CD14-positive monocyte (primary cell): Measurements from ENCODE around the gene R3HDM1. TPM values are rescaled to one million over a fixed set of nuclear protein-coding genes. Genes with fewer than 3 reads are reported as not detected.
A peak's percentile ranks its signal among the peaks of the same experiment; 100 is the strongest.

Source experiments
- DNase-seq, 3 donors: peaks; one replicate each; pipeline ENCODE4 v3.0.0-alpha.2; 2011 to 2022
- H2AFZ ChIP-seq: 2 replicates; pipeline ENCODE4 v1.6.0; 2012; ENCODE audit warnings: mild to moderate bottlenecking, low read depth, low read length, inconsistent platforms; ENCODE audit not compliant: insufficient read depth, poor library complexity, severe bottlenecking
- H3K27ac ChIP-seq, 2 donors: 1 replicate in 1 of 2; 2 replicates in 1 of 2; pipeline ENCODE4 v1.5.1; 2012 to 2013; ENCODE audit warnings: low read length in 2 of 2, control low read depth in 1 of 2, inconsistent platforms in 1 of 2, low read depth in 1 of 2, mild to moderate bottlenecking in 1 of 2
- H3K27me3 ChIP-seq, 2 donors: one replicate each; pipeline versions ENCODE4 v1.6.0 to v1.6.1; 2011 to 2013; ENCODE audit warnings: low read length in 2 of 2; ENCODE audit not compliant: control insufficient read depth in 2 of 2, insufficient read depth in 2 of 2
- H3K36me3 ChIP-seq, 2 donors: replicated peaks in 1 of 2; 1 replicate in 1 of 2; 2 replicates in 1 of 2; pipeline versions ENCODE4 v1.5.1 to v1.6.1; 2012 to 2013; ENCODE audit warnings: low read length in 2 of 2, control low read depth in 1 of 2, inconsistent platforms in 1 of 2, mild to moderate bottlenecking in 1 of 2; ENCODE audit not compliant: insufficient read depth in 2 of 2, control insufficient read depth in 1 of 2
- H3K4me1 ChIP-seq, 2 donors: 1 replicate in 1 of 2; 2 replicates in 1 of 2; pipeline versions ENCODE4 v1.5.1 to v1.6.1; 2012 to 2013; ENCODE audit warnings: low read length in 2 of 2, control low read depth in 1 of 2, inconsistent platforms in 1 of 2, mild to moderate bottlenecking in 1 of 2, moderate library complexity in 1 of 2; ENCODE audit not compliant: insufficient read depth in 2 of 2, control insufficient read depth in 1 of 2
- H3K4me2 ChIP-seq: replicated peaks from 2 replicates; pipeline ENCODE3; 2012; ENCODE audit warnings: low read length, moderate library complexity, mild to moderate bottlenecking; ENCODE audit not compliant: poor library complexity, severe bottlenecking; ENCODE audit errors: extremely low read depth
- H3K4me3 ChIP-seq, 3 experiments: fragments of 200-600 bp in 1 of 3; sonication (generic) in 1 of 3; replicated peaks in 1 of 3; 1 replicate in 2 of 3; 2 replicates in 1 of 3; pipeline ENCODE4 v1.5.1; 2011 to 2013; ENCODE audit warnings: low read length in 3 of 3, mild to moderate bottlenecking in 3 of 3, control low read depth in 2 of 3, low read depth in 2 of 3, inconsistent platforms in 1 of 3, moderate library complexity in 1 of 3
- H3K79me2 ChIP-seq: 2 replicates; pipeline ENCODE4 v1.6.0; 2012; ENCODE audit warnings: mild to moderate bottlenecking, control low read depth, inconsistent platforms, low read length, moderate library complexity; ENCODE audit not compliant: insufficient read depth
- H3K9ac ChIP-seq: 2 replicates; pipeline ENCODE4 v1.6.0; 2017; ENCODE audit warnings: low read length, mild to moderate bottlenecking; ENCODE audit not compliant: insufficient read depth, poor library complexity, severe bottlenecking
- H3K9me3 ChIP-seq, 2 donors: replicated peaks in 1 of 2; 1 replicate in 1 of 2; 2 replicates in 1 of 2; pipeline versions ENCODE4 v1.5.1 to v1.6.1; 2012 to 2013; ENCODE audit warnings: low read length in 2 of 2, control low read depth in 1 of 2; ENCODE audit not compliant: control insufficient read depth in 1 of 2, insufficient read depth in 1 of 2
- H4K20me1 ChIP-seq: 2 replicates; pipeline ENCODE4 v1.6.0; 2012; ENCODE audit warnings: mild to moderate bottlenecking, low read length, control low read depth, moderate library complexity; ENCODE audit not compliant: insufficient read depth
- H3K27ac Mint-ChIP-seq, 7 donors: one replicate each; pipeline ENCODE4 v1.8.0; 2020; ENCODE audit warnings: mild to moderate bottlenecking in 7 of 7, mixed read lengths in 7 of 7, moderate library complexity in 6 of 7, inconsistent platforms in 2 of 7
- H3K27me3 Mint-ChIP-seq, 3 donors: one replicate each; pipeline ENCODE4 v1.8.0; 2021 to 2022; ENCODE audit warnings: low read depth in 3 of 3, mild to moderate bottlenecking in 3 of 3, mixed read lengths in 3 of 3, moderate library complexity in 3 of 3, inconsistent platforms in 1 of 3
- H3K36me3 Mint-ChIP-seq, 2 donors: one replicate each; pipeline ENCODE4 v1.8.0; 2020; ENCODE audit warnings: mixed read lengths in 2 of 2, inconsistent platforms in 1 of 2, mild to moderate bottlenecking in 1 of 2
- H3K4me1 Mint-ChIP-seq: one replicate; pipeline ENCODE4 v1.8.0; 2020; ENCODE audit warnings: mild to moderate bottlenecking, mixed read lengths
- H3K4me3 Mint-ChIP-seq, 2 donors: one replicate each; pipeline ENCODE4 v1.8.0; 2020; ENCODE audit warnings: mild to moderate bottlenecking in 2 of 2, mixed read lengths in 2 of 2, moderate library complexity in 1 of 2
- H3K9me3 Mint-ChIP-seq, 7 donors: one replicate each; pipeline ENCODE4 v1.8.0; 2020 to 2022; ENCODE audit warnings: mixed read lengths in 7 of 7, mild to moderate bottlenecking in 6 of 7, moderate library complexity in 6 of 7, inconsistent platforms in 2 of 7
- WGBS: methylation state at CpG from one replicate; pipeline ENCODE4 v1.1.5; 2013; ENCODE audit warnings: missing lambda C conversion rate; ENCODE audit not compliant: insufficient coverage; 5-methylcytosine and 5-hydroxymethylcytosine counted together
- intact Hi-C, 2 donors: fragments of 100-400 bp; cut with micrococcal nuclease; formaldehyde crosslinking; loops; one replicate each; pipeline versions ENCODE4 v1.15.0 to v1.15.1; 2023
- polyA plus RNA-seq, 3 donors: library from polyadenylated mRNA; depleted of rRNA in 1 of 3; unstranded in 2 of 3; stranded (reverse) in 1 of 3; fragments of 300-500 nt in 2 of 3; fragments of >200 nt in 1 of 3; fragmentation: Illumina TruSeq in 2 of 3; gene quantifications; 1 replicate in 2 of 3; 2 replicates in 1 of 3; pipeline ENCODE4 v1.2.3, GENCODE V29; 2012 to 2021
- TF ChIP-seq, protein P1 (sequence below): fragments of 200-600 bp; IDR thresholded peaks from one replicate; pipeline ENCODE4 v1.8.0; 2022; ENCODE audit warnings: antibody characterized with exemption, mild to moderate bottlenecking

The R3HDM1 gene
- polyA plus RNA-seq, 3 donors, result 5.4 to 24.5 (median 13.1) TPM

GRCh38 chr2:135490376-135490775, 40.9 kb upstream of the R3HDM1 start:
- Histone ChIP-seq H3K4me1 (no peaks in the 10 kb centered on the region), H3K79me2 (no peaks in the 10 kb centered on the region), H2AFZ (no peak overlapping the region), H4K20me1 (no peaks in the 10 kb centered on the region), H3K9me3 (peaks cover 7 to 16% of the 10 kb centered on the region in 2 donors), H3K4me3 (no peak overlapping the region), H3K27me3 (no peaks in the 10 kb centered on the region), H3K9ac (no peak overlapping the region), H3K27ac (no peak overlapping the region), H3K36me3 (no peaks in the 10 kb centered on the region), H3K4me2 (no peak overlapping the region)
- intact Hi-C loops, result no loop called here
- no peak for DNase-seq
- Mint-ChIP-seq H3K4me3 (no peak overlapping the region), H3K4me1 (peaks cover 10% of the 10 kb centered on the region), H3K9me3 (peaks cover 7 to 23% (median 13%) of the 10 kb centered on the region in 7 donors), H3K27ac (no peak overlapping the region), H3K27me3 (no peaks in the 10 kb centered on the region), H3K36me3 (peaks cover 2 to 19% of the 10 kb centered on the region in 2 donors)
- WGBS, result no CpG with 5 or more reads among the region's 1 CpG
- TF ChIP-seq, protein P1, sequence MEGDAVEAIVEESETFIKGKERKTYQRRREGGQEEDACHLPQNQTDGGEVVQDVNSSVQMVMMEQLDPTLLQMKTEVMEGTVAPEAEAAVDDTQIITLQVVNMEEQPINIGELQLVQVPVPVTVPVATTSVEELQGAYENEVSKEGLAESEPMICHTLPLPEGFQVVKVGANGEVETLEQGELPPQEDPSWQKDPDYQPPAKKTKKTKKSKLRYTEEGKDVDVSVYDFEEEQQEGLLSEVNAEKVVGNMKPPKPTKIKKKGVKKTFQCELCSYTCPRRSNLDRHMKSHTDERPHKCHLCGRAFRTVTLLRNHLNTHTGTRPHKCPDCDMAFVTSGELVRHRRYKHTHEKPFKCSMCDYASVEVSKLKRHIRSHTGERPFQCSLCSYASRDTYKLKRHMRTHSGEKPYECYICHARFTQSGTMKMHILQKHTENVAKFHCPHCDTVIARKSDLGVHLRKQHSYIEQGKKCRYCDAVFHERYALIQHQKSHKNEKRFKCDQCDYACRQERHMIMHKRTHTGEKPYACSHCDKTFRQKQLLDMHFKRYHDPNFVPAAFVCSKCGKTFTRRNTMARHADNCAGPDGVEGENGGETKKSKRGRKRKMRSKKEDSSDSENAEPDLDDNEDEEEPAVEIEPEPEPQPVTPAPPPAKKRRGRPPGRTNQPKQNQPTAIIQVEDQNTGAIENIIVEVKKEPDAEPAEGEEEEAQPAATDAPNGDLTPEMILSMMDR, result no peak

- Mint-ChIP-seq H3K27ac (peak overlapping the region in 1 of 7 donors; percentile 37), H3K4me3 (no peak overlapping the region), H3K9me3 (peaks cover 11 to 27% (median 21%) of the 10 kb centered on the region in 7 donors), H3K4me1 (peaks cover 10% of the 10 kb centered on the region), H3K36me3 (peaks cover 0 to 14% of the 10 kb centered on the region in 2 donors), H3K27me3 (no peaks in the 10 kb centered on the region)
- no CpG with 5 or more reads among the region's 1 CpG for WGBS
- no peaks in the 10 kb centered on the region for H4K20me1 ChIP-seq
- no peak overlapping the region for H3K27ac ChIP-seq
- H2AFZ ChIP-seq, result no peak overlapping the region
- no peak overlapping the region for H3K4me2 ChIP-seq
- no peak for DNase-seq
- no peak overlapping the region for H3K9ac ChIP-seq
- intact Hi-C loops, result no loop called here
- H3K27me3 ChIP-seq, result no peaks in the 10 kb centered on the region
- TF ChIP-seq, protein P1, result no peak
- no peaks in the 10 kb centered on the region for H3K79me2 ChIP-seq
- H3K36me3 ChIP-seq, result peaks cover 0 to 2% of the 10 kb centered on the region in 2 donors
- H3K4me1 ChIP-seq, result no peaks in the 10 kb centered on the region
- no peak overlapping the region for H3K4me3 ChIP-seq
- H3K9me3 ChIP-seq, result peaks cover 14 to 20% of the 10 kb centered on the region in 2 donors
These were observed 36.8 kb upstream of the R3HDM1 start for GRCh38 chr2:135494503-135494902.
